Esophagus muscularis mucosa (tissue), 4 donors: ENCODE data around the gene ARMC10.

Source experiments
- CTCF ChIP-seq, 3 experiments: fragments of 200-600 bp in 2 of 3; fragments of 450-650 bp in 1 of 3; sonication (generic) in 2 of 3; IDR thresholded peaks; one replicate each; pipeline ENCODE4 v1.5.1; 2017 to 2019; ENCODE audit warnings: antibody characterized with exemption in 3 of 3, mild to moderate bottlenecking in 2 of 3, moderate library complexity in 1 of 3
- EP300 ChIP-seq: sonication (generic); formaldehyde crosslinking; IDR thresholded peaks from one replicate; pipeline ENCODE4 v1.6.1; 2017; ENCODE audit warnings: antibody characterized with exemption
- POLR2A ChIP-seq: fragments of 450-650 bp; IDR thresholded peaks from one replicate; pipeline ENCODE4 v1.6.1; 2017; ENCODE audit warnings: antibody characterized with exemption, moderate library complexity, mild to moderate bottlenecking, low read depth

GRCh38 chr7:103141753-103142404, 66.9 kb downstream of the ARMC10 start:
- TF ChIP-seq CTCF (IDR thresholded peaks at IDR 0.05), result no peak
- TF ChIP-seq EP300, result no peak
- TF ChIP-seq POLR2A, result no peak
